ENCODE measurements around the gene HEMGN.
A peak's percentile ranks its signal among the peaks of the same experiment; 100 is the strongest.

The HEMGN gene

GRCh38 chr9:97904725-97905124 lies 33.2 kb downstream of the HEMGN start:
- Mint-ChIP-seq H3K27ac (peak overlapping the region; percentile 75), H3K9me3 (no peaks in the 10 kb centered on the region), H3K4me1 (peaks cover 75% of the 10 kb centered on the region), H3K36me3 (ENCODE audit: low read depth) (peaks cover 29% of the 10 kb centered on the region), H3K27me3 (no peaks in the 10 kb centered on the region), H3K4me3 (peak overlapping the region; percentile 67)
- ATAC-seq = peak; percentile 67
- peak; percentile 37 for DNase-seq

GRCh38 chr9:97903177-97903576 lies 34.8 kb downstream of the HEMGN start:
- ATAC-seq (peak; percentile 37), DNase-seq (no peak)
- Mint-ChIP-seq H3K36me3 (ENCODE audit: low read depth) (peaks cover 23% of the 10 kb centered on the region), H3K9me3 (no peaks in the 10 kb centered on the region), H3K27ac (no peak overlapping the region), H3K4me3 (peak overlapping the region; percentile 18), H3K27me3 (no peaks in the 10 kb centered on the region), H3K4me1 (peaks cover 69% of the 10 kb centered on the region)

DNA sequence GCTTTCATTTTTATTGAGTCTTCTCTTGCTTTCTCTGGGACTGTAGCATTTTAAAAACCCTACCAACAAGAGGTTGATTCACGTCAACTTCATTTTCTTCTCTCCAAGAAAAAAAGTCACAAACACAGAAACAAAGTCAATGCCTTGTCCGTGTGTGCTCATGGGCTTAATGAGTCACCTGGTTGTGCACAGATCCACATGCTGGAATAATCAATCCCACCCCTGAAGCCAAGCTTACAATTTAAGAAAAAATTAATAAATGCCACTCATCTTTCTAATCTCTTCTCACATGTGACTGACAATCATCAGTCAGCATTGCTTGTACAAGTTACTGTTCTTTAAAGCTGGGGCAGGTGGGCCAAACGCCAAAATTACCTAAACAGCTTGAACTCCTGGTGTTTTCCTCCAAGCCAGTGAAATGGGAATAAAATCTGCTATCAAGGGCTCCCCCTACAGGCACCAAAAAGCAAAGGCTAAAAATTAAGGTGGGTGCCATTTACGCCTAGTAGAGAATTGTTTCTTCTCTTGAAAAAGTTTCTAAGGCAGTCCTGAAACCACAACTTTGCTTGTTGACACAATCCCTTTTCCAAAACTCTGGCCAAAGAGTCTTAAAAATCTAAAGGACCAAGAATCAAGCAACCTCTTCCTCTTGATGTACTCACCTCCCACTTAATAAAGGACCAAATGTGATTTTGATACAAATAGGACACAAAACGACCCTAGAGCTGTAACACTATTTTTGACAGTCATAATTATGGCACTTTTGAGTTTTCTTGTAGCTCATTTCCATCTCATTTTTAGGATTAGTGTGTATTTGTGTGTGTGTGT lies 37.0 kb downstream of the HEMGN start:
- H3K27me3 Mint-ChIP-seq = no peaks in the 10 kb centered on the region
- no peak overlapping the region for H3K27ac Mint-ChIP-seq
- no peaks in the 10 kb centered on the region for H3K9me3 Mint-ChIP-seq
- H3K36me3 Mint-ChIP-seq (ENCODE audit: low read depth) = peaks cover 9% of the 10 kb centered on the region
- H3K4me3 Mint-ChIP-seq = no peak overlapping the region
- DNase-seq (no peak), ATAC-seq (no peak)
- H3K4me1 Mint-ChIP-seq = peaks cover 50% of the 10 kb centered on the region

GRCh38 chr9:97900103-97900737 lies 37.8 kb downstream of the HEMGN start:
- DNase-seq (no peak), ATAC-seq (no peak)
- Mint-ChIP-seq H3K9me3 (no peaks in the 10 kb centered on the region), H3K4me1 (peaks cover 43% of the 10 kb centered on the region), H3K27me3 (no peaks in the 10 kb centered on the region), H3K4me3 (no peak overlapping the region), H3K36me3 (ENCODE audit: low read depth) (peaks cover 9% of the 10 kb centered on the region), H3K27ac (no peak overlapping the region)

DNA sequence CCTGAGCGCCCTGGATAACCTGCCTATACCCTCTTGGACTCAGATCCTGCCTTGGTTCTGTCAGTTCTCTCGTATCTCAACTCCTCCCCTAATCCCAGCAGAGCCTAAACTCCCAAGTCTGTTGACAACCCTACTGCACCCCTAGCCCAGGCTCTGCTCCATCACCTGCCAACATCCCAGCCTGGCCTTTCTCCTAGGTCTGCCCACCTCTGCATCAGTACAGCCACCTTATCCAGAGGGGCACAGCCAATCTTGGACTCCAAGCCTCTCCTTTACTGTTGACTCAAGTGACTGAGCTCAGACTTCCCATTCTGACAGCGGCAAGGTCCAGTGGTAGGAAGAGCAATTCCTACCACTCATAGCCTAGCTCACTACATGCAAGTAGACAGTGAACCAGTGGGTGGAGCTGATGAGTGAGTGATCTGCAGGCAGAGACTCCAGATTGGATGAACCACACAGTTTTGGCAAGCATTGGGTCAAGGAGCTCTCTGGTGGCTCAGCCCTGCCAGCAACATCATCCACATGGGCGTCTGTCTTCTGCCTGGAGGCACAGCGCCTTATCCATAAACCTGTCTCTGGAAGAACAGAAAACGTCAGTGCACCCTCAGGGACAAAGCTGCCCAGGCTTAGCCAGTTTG lies 42.2 kb downstream of the HEMGN start:
- ATAC-seq = no peak

DNA sequence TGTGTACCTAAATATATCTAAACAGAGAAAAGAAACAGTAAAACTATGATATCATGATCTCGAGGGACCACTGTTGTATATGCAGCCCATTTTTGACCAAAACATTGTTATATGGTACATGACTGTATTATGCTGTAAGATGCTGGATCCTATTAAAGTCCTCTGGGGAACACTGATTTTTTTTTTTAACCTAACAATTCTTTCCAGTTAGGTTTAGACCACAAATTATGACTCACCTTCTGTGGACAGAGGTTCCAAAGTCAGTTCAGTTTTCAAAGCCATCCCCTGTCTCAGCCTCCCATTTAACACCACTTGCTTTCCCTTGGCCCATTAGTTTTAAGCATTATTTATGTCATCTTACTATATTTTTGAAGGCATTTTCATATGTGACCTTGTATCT lies 42.8 kb downstream of the HEMGN start:
- Mint-ChIP-seq H3K4me1 (peaks cover 2% of the 10 kb centered on the region), H3K36me3 (ENCODE audit: low read depth) (peaks cover 3% of the 10 kb centered on the region), H3K27ac (no peak overlapping the region), H3K9me3 (peaks cover 7% of the 10 kb centered on the region), H3K27me3 (no peaks in the 10 kb centered on the region), H3K4me3 (no peak overlapping the region)
- DNase-seq = no peak
- no peak for ATAC-seq

More for the DNA sequence above, 42.2 kb downstream of the HEMGN start:
- Mint-ChIP-seq H3K27me3 (no peaks in the 10 kb centered on the region), H3K36me3 (ENCODE audit: low read depth) (peaks cover 3% of the 10 kb centered on the region), H3K9me3 (peaks cover 7% of the 10 kb centered on the region), H3K4me3 (no peak overlapping the region), H3K27ac (no peak overlapping the region), H3K4me1 (peaks cover 6% of the 10 kb centered on the region)
- no peak for DNase-seq

DNA sequence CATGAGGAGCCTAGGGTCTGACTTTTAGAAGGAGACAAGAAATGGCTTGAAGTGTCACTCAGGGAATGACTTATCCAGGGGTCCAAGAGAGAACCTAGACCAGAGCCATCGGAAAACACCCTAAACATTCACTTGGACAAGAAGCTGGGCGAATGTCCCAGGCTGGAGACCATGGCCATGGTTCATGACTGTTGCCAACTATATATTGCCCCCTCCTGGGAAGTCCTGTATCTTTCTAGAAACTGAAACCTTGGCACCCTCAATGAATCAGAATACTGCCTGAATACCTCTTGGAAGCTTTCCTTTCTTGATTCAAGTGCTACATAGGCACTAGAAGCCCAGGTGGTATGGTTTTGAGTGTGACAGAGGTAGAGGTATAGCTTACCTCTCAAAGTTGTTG lies 45.6 kb downstream of the HEMGN start:
- no peak for ATAC-seq
- no peak for DNase-seq
- H3K27ac Mint-ChIP-seq = no peak overlapping the region
- no peaks in the 10 kb centered on the region for H3K27me3 Mint-ChIP-seq
- peaks cover 7% of the 10 kb centered on the region for H3K9me3 Mint-ChIP-seq
- H3K36me3 Mint-ChIP-seq (ENCODE audit: low read depth) = peaks cover 3% of the 10 kb centered on the region
- no peak overlapping the region for H3K4me3 Mint-ChIP-seq
- peaks cover 5% of the 10 kb centered on the region for H3K4me1 Mint-ChIP-seq

DNA sequence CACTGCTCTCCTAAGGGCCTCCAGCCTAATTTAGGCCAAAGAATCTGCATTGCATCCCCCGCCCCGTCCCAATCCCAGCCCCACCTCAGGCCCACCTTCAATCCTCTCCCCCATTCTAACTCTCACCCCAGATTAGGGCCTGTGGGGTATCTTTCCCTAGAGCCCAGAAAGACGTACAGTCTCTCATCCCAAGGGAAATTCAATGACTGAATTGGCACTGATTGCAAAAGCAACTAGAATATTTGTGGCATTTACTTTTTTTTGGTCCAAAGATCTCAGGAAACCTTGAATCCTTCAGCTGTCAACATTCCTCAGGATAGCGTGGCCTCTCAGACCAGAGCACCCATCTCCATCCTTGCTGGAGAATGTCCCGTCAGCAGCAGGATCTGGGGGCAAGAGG lies 46.2 kb downstream of the HEMGN start:
- Mint-ChIP-seq H3K27ac (no peak overlapping the region), H3K4me3 (no peak overlapping the region)
- ATAC-seq = no peak

DNA sequence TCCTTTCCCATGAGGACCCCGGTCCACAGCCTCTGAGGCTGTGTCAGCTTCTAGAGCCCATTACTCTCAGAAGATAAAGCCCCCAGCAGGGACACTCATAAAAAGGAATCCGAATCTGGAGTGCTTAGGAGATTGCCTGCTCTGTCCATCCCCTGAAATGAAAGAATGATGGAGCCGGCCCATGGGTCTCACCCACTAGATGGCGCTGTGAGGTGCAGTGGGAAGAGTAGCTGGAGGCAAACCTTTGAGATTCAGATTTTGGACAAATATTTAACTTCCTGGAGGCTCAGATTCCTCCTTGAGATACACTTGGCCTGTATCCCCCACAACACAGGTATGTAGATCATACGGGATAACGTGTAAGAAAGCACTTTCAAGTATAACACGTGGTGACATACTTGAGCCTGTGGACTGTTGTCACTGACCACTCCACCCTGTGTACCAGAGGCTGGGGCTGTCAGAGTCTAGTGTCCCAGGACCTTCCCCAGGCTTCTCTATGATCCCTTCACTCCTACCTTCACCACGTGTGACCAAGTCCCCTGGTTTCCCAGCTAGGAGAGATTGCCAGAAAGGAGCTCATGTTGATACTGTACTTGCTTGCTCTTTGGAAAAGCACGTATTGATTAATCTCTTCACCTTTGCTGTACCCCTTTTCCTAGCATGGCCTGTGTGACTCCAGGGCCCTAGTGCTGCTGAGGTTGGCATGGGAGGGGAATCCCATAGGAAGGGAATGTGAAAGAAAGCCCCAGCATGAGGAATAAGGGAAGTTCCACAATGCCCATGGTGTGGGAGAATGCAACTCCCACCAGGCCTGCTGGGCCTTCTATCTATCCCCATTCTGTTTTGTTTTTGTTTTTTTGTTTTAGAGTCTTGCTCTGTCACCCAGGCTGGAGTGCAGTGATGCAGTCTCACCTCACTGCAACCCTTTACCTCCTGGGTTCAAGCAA lies 47.8 kb downstream of the HEMGN start:
- DNase-seq (peak; percentile 76), ATAC-seq (peak; percentile 54)
- Mint-ChIP-seq H3K27ac (no peak overlapping the region), H3K4me3 (no peak overlapping the region), H3K9me3 (peaks cover 7% of the 10 kb centered on the region), H3K4me1 (peaks cover 5% of the 10 kb centered on the region), H3K36me3 (ENCODE audit: low read depth) (peaks cover 3% of the 10 kb centered on the region), H3K27me3 (no peaks in the 10 kb centered on the region)

More for the DNA sequence above, 46.2 kb downstream of the HEMGN start:
- Mint-ChIP-seq H3K9me3 (peaks cover 7% of the 10 kb centered on the region), H3K4me1 (peaks cover 5% of the 10 kb centered on the region), H3K36me3 (ENCODE audit: low read depth) (peaks cover 3% of the 10 kb centered on the region), H3K27me3 (no peaks in the 10 kb centered on the region)
- DNase-seq = no peak

GRCh38 chr9:97880336-97880735 lies 57.6 kb downstream of the HEMGN start:
- Mint-ChIP-seq H3K27ac (no peak overlapping the region), H3K4me1 (no peaks in the 10 kb centered on the region), H3K36me3 (ENCODE audit: low read depth) (no peaks in the 10 kb centered on the region), H3K27me3 (no peaks in the 10 kb centered on the region), H3K9me3 (no peaks in the 10 kb centered on the region), H3K4me3 (no peak overlapping the region)
- ATAC-seq (no peak), DNase-seq (no peak)

All from activated naive CD8-positive, alpha-beta T cell treated with anti-CD3 and anti-CD28 coated beads, Interleukin-2, amount 50 U/mL, for 24 hours (primary cell).